Measurements from ENCODE around the gene DIPK1B.

DNA sequence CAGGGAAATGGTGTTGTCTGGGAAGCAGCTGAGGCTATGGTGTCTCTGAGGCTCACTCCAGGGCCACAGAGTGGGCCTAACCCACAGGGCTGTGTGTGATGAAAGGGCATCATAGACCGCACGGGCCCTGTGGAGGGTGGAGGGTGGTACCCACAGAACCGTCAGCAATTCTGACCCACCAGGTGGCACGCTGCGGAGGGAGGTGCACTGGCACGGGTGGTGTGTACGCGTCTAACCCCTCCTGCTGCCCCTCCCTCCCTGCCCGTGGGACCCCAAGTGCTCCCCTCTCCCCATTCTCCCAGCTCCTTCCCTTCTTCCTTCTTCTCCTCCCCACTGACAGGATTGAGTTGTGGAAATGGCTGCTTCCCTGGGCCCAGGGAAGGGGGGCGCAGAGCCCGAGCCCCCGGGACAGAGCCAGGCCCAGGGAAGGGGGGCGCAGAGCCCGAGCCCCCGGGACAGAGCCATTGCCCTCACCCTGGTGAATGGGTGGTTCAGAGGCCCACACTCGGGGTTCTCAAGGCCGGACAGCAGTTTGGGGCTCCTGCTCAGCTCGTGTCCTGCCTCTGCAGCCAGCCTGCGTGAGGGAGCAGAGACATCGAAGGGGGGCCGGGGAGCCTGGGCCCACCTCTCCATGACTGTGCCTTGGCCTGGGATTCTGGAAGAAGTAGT, 23.6 kb downstream of the DIPK1B start:
- TF ChIP-seq POLR2A (IDR thresholded peaks at IDR 0.05; ENCODE audit: low read depth, low read length) (no peak), POLR2AphosphoS5 (IDR thresholded peaks at IDR 0.05; ENCODE audit: low read depth, low read length) (no peak)
